Gastrocnemius medialis (tissue), 4 donors: ENCODE data around the gene CITED4.

Experiments used
- POLR2A ChIP-seq, 2 donors: fragments of 450-650 bp; IDR thresholded peaks; one replicate each; pipeline ENCODE4 v1.6.1; 2017; ENCODE audit warnings: antibody characterized with exemption in 2 of 2, mild to moderate bottlenecking in 2 of 2, moderate library complexity in 2 of 2
- TF ChIP-seq, protein P1 (sequence below), 5 experiments: fragments of 450-650 bp in 3 of 5; fragments of 200-600 bp in 2 of 5; sonication (generic) in 2 of 5; IDR thresholded peaks in 4 of 5; conservative IDR thresholded peaks in 1 of 5; 1 replicate in 4 of 5; 2 replicates in 1 of 5; pipeline ENCODE4 v1.5.1; 2016 to 2019; ENCODE audit warnings: antibody characterized with exemption in 5 of 5, mild to moderate bottlenecking in 3 of 5, moderate library complexity in 3 of 5

DNA sequence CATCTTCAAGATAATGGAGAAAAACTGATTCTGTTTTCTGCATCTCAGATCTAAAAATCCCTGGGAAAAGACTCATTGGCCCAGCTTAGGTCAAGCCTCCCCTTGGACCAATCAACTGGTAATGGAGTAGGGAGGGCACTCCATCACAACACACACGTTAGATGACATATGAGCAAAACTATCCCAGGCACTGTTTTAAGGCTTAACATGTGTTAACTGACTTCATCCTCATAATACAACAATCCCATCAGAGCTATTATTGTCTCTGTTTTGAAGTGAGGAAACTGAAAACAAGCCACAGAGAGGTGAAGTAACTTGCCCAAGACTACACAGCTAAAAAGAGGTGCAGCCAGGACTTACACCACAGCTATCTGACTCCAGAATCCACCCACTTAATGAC, 14.7 kb upstream of the CITED4 start:
- no peak for TF ChIP-seq POLR2A (IDR thresholded peaks at IDR 0.05)
- TF ChIP-seq, protein P1, sequence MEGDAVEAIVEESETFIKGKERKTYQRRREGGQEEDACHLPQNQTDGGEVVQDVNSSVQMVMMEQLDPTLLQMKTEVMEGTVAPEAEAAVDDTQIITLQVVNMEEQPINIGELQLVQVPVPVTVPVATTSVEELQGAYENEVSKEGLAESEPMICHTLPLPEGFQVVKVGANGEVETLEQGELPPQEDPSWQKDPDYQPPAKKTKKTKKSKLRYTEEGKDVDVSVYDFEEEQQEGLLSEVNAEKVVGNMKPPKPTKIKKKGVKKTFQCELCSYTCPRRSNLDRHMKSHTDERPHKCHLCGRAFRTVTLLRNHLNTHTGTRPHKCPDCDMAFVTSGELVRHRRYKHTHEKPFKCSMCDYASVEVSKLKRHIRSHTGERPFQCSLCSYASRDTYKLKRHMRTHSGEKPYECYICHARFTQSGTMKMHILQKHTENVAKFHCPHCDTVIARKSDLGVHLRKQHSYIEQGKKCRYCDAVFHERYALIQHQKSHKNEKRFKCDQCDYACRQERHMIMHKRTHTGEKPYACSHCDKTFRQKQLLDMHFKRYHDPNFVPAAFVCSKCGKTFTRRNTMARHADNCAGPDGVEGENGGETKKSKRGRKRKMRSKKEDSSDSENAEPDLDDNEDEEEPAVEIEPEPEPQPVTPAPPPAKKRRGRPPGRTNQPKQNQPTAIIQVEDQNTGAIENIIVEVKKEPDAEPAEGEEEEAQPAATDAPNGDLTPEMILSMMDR (IDR thresholded peaks at IDR 0.05 in 4 of 5, conservative IDR thresholded peaks at IDR 0.05 in 1 of 5) = no peak
